H1 (cell line): ENCODE measurements around the gene FOXK1. TPM values are rescaled to one million over a fixed set of nuclear protein-coding genes. Genes with fewer than 3 reads are reported as not detected.

ENCODE experiments used
- CTCF ChIP-seq, 3 experiments: IDR thresholded peaks; 1 replicate in 2 of 3; 2 replicates in 1 of 3; pipeline versions ENCODE4 v1.5.1 to v1.6.1; 2011; ENCODE audit warnings: low read length in 3 of 3, mild to moderate bottlenecking in 3 of 3, inconsistent platforms in 2 of 3, low read depth in 1 of 3, moderate library complexity in 1 of 3; ENCODE audit not compliant: insufficient read depth in 1 of 3; ENCODE audit errors: control extremely low read depth in 1 of 3
- TBP ChIP-seq: IDR thresholded peaks from 2 replicates; pipeline ENCODE4 v1.6.1; 2011; ENCODE audit warnings: low read depth, low read length, improper control_type of control experiment
- polyA plus RNA-seq, 7 experiments: library from polyadenylated mRNA; depleted of rRNA in 3 of 7; stranded (reverse) in 5 of 7; unstranded in 2 of 7; fragments of >200 nt in 5 of 7; fragments of 200-250 nt in 2 of 7; gene quantifications; 1 replicate in 5 of 7; 2 replicates in 1 of 7; 4 replicates in 1 of 7; pipeline versions ENCODE4 v1.2.1 to v1.2.3, GENCODE V29; 2011 to 2013; ENCODE audit warnings: missing spikeins in 2 of 7, mixed read lengths in 2 of 7
- total RNA-seq: library from RNA; stranded (reverse); fragmentation: NEBNext Ultra II Directional; extraction: Animal tissue kit (Norgen Biotek cat#: 25700); gene quantifications from 2 replicates; pipeline ENCODE4 v1.2.1, GENCODE V29; 2021

The FOXK1 gene
- total and polyA plus RNA-seq, 2 of the 8 experiments (the other 6 are each of a cell fraction or from before 2014, with no cell fraction given), result 2.0 to 8.5 TPM

- no peak for TF ChIP-seq CTCF (IDR thresholded peaks at IDR 0.05; ENCODE audit: control extremely low read depth in 1 of 3, insufficient read depth in 1 of 3, low read depth in 1 of 3, low read length in 3 of 3)
- TF ChIP-seq TBP, result no peak
Measured at GRCh38 chr7:4763091-4763793, 81.1 kb downstream of the FOXK1 start (continued).
